ENCODE results near the gene CAMK2N2.

- TF ChIP-seq CTCF (IDR thresholded peaks at IDR 0.05) (no peak), EZH2 (IDR thresholded peaks at IDR 0.05; ENCODE audit: borderline replicate concordance, insufficient read depth, low read depth, low read length, poor library complexity, severe bottlenecking) (no peak)
These were observed 23.3 kb upstream of the CAMK2N2 start for GRCh38 chr3:184284696-184285095.
